Tibial nerve (tissue), 4 donors: ENCODE data around the gene USP9X. TPM values are rescaled to one million over a fixed set of nuclear protein-coding genes. Genes with fewer than 3 reads are reported as not detected.

Experiments
- DNase-seq, 2 donors: peaks; one replicate each; pipeline ENCODE4 v3.0.0-alpha.2; 2019; ENCODE audit warnings: low spot score in 2 of 2
- H3K27ac ChIP-seq, 4 donors: fragments of 200-600 bp; sonication (generic) in 3 of 4; one replicate each; pipeline ENCODE4 v1.5.1; 2017 to 2019; ENCODE audit warnings: mild to moderate bottlenecking in 1 of 4
- H3K27me3 ChIP-seq, 2 donors: fragments of 200-600 bp; sonication (generic) in 1 of 2; one replicate each; pipeline versions ENCODE4 v1.5.1 to v1.6.0; 2017 to 2019
- H3K36me3 ChIP-seq, 3 donors: fragments of 200-600 bp; sonication (generic); one replicate each; pipeline ENCODE4 v1.5.1; 2018 to 2019
- H3K4me1 ChIP-seq, 4 donors: fragments of 200-600 bp; sonication (generic) in 3 of 4; one replicate each; pipeline ENCODE4 v1.5.1; 2017 to 2019
- H3K4me3 ChIP-seq, 4 donors: fragments of 200-600 bp; sonication (generic) in 3 of 4; one replicate each; pipeline ENCODE4 v1.5.1; 2017 to 2019; ENCODE audit warnings: mild to moderate bottlenecking in 1 of 4, moderate library complexity in 1 of 4
- H3K9me3 ChIP-seq, 4 donors: fragments of 200-600 bp; sonication (generic) in 3 of 4; one replicate each; pipeline ENCODE4 v1.5.1; 2017 to 2019
- EP300 ChIP-seq, 2 donors: sonication (generic); formaldehyde crosslinking; IDR thresholded peaks; one replicate each; pipeline ENCODE4 v1.6.1; 2017; ENCODE audit warnings: antibody characterized with exemption in 2 of 2, mild to moderate bottlenecking in 1 of 2
- POLR2A ChIP-seq, 2 donors: fragments of 450-650 bp; IDR thresholded peaks; one replicate each; pipeline ENCODE4 v1.6.1; 2017; ENCODE audit warnings: antibody characterized with exemption in 2 of 2, mild to moderate bottlenecking in 2 of 2, moderate library complexity in 2 of 2
- WGBS, 2 donors: methylation state at CpG; one replicate each; pipeline ENCODE4 v1.1.5; 2018; 5-methylcytosine and 5-hydroxymethylcytosine counted together
- total RNA-seq, 4 donors: library from RNA; depleted of rRNA; stranded (reverse); fragments of >200 nt; gene quantifications; one replicate each; pipeline ENCODE4 v1.1.0, GENCODE V29; 2016
- TF ChIP-seq, protein P1 (sequence below), 5 experiments: fragments of 200-600 bp in 3 of 5; fragments of 450-650 bp in 2 of 5; sonication (generic) in 3 of 5; IDR thresholded peaks; one replicate each; pipeline ENCODE4 v1.5.1; 2016 to 2019; ENCODE audit warnings: antibody characterized with exemption in 5 of 5, mild to moderate bottlenecking in 3 of 5, moderate library complexity in 2 of 5

Gene USP9X
- total RNA-seq, 4 donors from 2014 or later: 83.1 to 101 (median 97.2) TPM

DNA sequence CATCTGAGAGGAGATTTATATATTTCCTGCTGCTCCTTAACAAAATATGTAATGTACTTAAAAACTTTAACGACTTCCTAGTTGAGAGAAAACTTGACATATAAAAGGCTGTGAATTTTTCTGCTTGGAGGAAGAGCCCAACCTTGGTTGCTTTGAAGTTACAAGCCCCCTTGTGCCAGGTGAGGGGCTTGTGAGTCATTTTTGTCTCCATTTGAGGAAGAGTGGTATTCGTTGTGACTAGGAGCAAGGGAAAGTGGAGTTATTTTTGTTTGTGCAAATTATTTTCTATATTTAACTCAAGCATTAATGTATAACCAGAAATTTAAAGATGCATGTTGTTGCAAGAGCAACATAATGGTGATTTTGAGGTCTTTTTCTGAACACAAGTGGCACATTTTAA, 149.7 kb downstream of the USP9X start:
- Histone ChIP-seq H3K4me3 (no peak overlapping the region), H3K27me3 (no peaks in the 10 kb centered on the region), H3K9me3 (no peaks in the 10 kb centered on the region), H3K27ac (no peak overlapping the region), H3K4me1 (no peaks in the 10 kb centered on the region), H3K36me3 (peaks cover 0 to 28% (median 2%) of the 10 kb centered on the region in 3 donors)
- DNase-seq: no peak
- TF ChIP-seq EP300 (IDR thresholded peaks at IDR 0.05) (no peak), POLR2A (IDR thresholded peaks at IDR 0.05) (no peak)
- TF ChIP-seq, protein P1, sequence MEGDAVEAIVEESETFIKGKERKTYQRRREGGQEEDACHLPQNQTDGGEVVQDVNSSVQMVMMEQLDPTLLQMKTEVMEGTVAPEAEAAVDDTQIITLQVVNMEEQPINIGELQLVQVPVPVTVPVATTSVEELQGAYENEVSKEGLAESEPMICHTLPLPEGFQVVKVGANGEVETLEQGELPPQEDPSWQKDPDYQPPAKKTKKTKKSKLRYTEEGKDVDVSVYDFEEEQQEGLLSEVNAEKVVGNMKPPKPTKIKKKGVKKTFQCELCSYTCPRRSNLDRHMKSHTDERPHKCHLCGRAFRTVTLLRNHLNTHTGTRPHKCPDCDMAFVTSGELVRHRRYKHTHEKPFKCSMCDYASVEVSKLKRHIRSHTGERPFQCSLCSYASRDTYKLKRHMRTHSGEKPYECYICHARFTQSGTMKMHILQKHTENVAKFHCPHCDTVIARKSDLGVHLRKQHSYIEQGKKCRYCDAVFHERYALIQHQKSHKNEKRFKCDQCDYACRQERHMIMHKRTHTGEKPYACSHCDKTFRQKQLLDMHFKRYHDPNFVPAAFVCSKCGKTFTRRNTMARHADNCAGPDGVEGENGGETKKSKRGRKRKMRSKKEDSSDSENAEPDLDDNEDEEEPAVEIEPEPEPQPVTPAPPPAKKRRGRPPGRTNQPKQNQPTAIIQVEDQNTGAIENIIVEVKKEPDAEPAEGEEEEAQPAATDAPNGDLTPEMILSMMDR (IDR thresholded peaks at IDR 0.05): no peak
- 56 to 76% methylated on average over 2 of the region's 2 CpGs for WGBS, 2 donors

DNA sequence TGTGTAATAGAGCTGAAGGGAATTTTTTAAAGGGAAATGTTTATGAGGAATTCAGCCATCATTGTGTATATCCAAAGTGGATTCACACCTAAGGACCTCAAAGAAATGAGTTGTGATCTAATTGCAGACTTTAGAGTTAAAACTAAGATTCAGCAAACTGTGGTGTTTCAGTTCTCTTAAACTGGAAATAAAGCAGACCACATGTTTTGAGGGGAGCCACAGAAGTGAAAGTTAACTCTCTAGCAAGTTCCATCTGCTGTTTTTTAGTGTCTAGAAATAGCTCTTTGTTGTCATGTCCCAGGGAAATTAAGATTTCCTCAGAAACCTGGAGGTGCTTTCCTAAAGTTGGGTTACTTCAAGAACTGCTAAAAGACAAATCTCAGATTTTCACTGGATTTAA, 151.4 kb downstream of the USP9X start:
- no peaks in the 10 kb centered on the region for H3K9me3 ChIP-seq
- H3K27ac ChIP-seq: no peak overlapping the region
- peaks cover 0 to 13% (median 2%) of the 10 kb centered on the region in 3 donors for H3K36me3 ChIP-seq
- no peak overlapping the region for H3K4me3 ChIP-seq
- DNase-seq: no peak
- no peaks in the 10 kb centered on the region for H3K27me3 ChIP-seq
- TF ChIP-seq POLR2A (IDR thresholded peaks at IDR 0.05) (no peak), EP300 (IDR thresholded peaks at IDR 0.05) (peak in 1 of 2 donors; percentile 12)
- H3K4me1 ChIP-seq: no peaks in the 10 kb centered on the region

DNA sequence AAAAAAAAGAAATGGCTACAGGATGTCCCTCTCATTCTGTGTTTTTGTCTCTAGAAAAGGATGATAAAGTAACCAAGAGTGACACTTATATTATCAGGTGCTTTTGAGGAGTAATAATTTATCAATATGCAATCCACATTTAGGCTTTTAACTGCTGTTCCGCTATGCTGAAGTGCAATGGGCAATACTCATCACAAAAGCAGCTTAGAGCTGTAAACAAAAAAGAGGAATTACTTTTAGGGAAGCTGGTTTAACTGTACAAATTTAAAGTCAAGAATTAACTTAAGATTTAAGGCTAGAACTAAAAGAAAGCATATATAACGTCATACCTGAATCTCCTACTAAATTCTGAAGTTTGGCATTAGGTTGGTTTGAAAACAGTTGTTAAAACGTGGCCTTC, 155.3 kb downstream of the USP9X start:
- Histone ChIP-seq H3K9me3 (no peaks in the 10 kb centered on the region), H3K4me1 (no peaks in the 10 kb centered on the region), H3K36me3 (no peaks in the 10 kb centered on the region), H3K4me3 (no peak overlapping the region), H3K27me3 (no peaks in the 10 kb centered on the region), H3K27ac (no peak overlapping the region)
- no peak for DNase-seq
- TF ChIP-seq, protein P1 (IDR thresholded peaks at IDR 0.05): no peak
- no peak for TF ChIP-seq EP300 (IDR thresholded peaks at IDR 0.05)
- no peak for TF ChIP-seq POLR2A (IDR thresholded peaks at IDR 0.05)
- WGBS, 2 donors: 59 to 68% methylated on average over 3 of the region's 3 CpGs

DNA sequence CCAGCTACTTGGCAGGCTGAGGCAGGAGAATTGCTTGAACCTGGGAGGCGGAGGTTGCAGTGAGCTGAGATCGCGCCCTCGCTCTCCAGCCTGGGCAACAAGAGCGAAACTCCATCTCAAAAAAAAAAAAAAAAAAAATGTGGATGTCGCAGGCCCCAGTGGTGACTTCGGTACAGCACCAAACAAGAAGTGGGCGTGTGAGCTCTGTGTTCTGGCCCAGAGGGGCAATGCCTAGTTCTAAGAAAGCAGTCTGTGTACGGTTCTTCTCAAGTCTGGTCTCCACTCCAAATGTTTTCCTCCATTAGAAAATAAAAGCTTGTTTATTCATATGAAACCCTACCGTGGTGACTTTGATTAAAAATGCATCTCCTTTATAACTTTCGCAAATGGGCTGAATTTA, 156.7 kb downstream of the USP9X start:
- H3K4me1 ChIP-seq: no peaks in the 10 kb centered on the region
- TF ChIP-seq POLR2A (IDR thresholded peaks at IDR 0.05) (no peak), EP300 (IDR thresholded peaks at IDR 0.05) (no peak)
- TF ChIP-seq, protein P1 (IDR thresholded peaks at IDR 0.05): no peak
- no peaks in the 10 kb centered on the region for H3K9me3 ChIP-seq
- H3K4me3 ChIP-seq: no peak overlapping the region
- H3K27ac ChIP-seq: no peak overlapping the region
- 77 to 80% methylated on average over 11 of the region's 11 CpGs for WGBS, 2 donors
- H3K36me3 ChIP-seq: no peaks in the 10 kb centered on the region
- H3K27me3 ChIP-seq: no peaks in the 10 kb centered on the region
- no peak for DNase-seq

DNA sequence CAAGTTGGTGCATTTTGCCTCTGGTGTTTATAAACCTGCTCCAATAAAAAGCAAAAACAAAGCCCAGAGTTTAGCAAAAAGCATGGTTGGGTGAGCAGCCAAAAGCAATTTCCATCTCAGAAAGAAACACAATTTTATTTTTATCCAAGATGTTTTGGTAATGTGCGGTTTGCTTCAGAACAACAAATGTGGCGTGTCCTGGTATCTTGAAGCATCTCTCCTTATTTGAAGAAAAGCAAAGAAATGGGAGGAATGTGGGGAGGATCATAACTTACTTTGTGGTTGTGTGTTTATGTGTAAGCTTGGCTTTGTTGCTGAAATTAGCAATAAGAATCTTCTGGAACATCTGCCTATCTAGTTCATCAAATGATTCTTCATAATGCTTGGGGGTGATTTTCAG, 160.4 kb downstream of the USP9X start:
- no peak for TF ChIP-seq EP300 (IDR thresholded peaks at IDR 0.05)
- no peak for TF ChIP-seq POLR2A (IDR thresholded peaks at IDR 0.05)
- TF ChIP-seq, protein P1 (IDR thresholded peaks at IDR 0.05): no peak
- Histone ChIP-seq H3K36me3 (no peaks in the 10 kb centered on the region), H3K9me3 (no peaks in the 10 kb centered on the region), H3K27ac (no peak overlapping the region), H3K4me1 (no peaks in the 10 kb centered on the region), H3K4me3 (no peak overlapping the region), H3K27me3 (peaks cover 0 to 6% of the 10 kb centered on the region in 2 donors)
- WGBS, 2 donors: 64 to 73% methylated on average over 2 of the region's 2 CpGs
- DNase-seq: no peak

DNA sequence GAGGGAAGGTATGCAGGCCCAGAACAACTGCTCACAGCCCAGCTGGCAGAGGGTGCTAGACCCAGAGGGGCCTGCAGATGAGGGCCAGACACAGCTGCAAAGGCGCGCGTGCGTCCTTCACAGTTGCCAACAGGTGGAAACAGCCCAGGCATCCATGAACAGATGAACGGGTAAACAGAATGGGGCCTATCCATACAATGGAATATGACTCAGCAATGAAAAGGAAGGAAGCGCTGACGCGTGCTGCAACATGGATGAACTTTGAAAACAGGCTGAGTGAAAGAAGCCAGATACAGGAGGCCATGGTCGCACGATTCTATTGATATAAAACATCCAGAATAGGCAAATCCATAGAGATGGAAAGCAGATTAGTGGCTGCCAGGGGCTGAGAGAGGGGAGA, 165.6 kb downstream of the USP9X start:
- no peak for DNase-seq
- Histone ChIP-seq H3K27ac (no peak overlapping the region), H3K4me1 (no peaks in the 10 kb centered on the region), H3K36me3 (no peaks in the 10 kb centered on the region), H3K4me3 (no peak overlapping the region), H3K9me3 (no peaks in the 10 kb centered on the region), H3K27me3 (peaks cover 0 to 17% of the 10 kb centered on the region in 2 donors)
- whole genome bisulfite sequencing, 2 donors: 93 to 94% methylated on average over 6 to 10 of the region's 10 CpGs
- TF ChIP-seq POLR2A (IDR thresholded peaks at IDR 0.05): no peak
